Kidney (tissue), 14 donors: Measurements from ENCODE around the gene UGT1A4. TPM values are rescaled to one million over a fixed set of nuclear protein-coding genes. Genes with fewer than 3 reads are reported as not detected.

Experiments used
- DNase-seq, 5 donors: peaks; one replicate each; pipeline ENCODE4 v3.0.0-alpha.2; 2013 to 2020
- FAIRE-seq: peaks from 2 replicates; lab custom pipeline; 2012; peaks lifted over from hg19 to GRCh38; lab: Jason Lieb, UNC
- H3K27ac ChIP-seq, 2 donors: one replicate each; pipeline ENCODE4 v1.7.0; 2013; ENCODE audit warnings: low read depth in 2 of 2, low read length in 2 of 2, inconsistent platforms in 1 of 2
- H3K27me3 ChIP-seq: one replicate; pipeline ENCODE4 v1.7.1; 2013; ENCODE audit warnings: low read length, inconsistent platforms; ENCODE audit not compliant: control insufficient read depth, insufficient read depth
- H3K36me3 ChIP-seq, 3 donors: one replicate each; pipeline versions ENCODE4 v1.7.0 to v1.7.1; 2013; ENCODE audit warnings: low read length in 3 of 3, control low read depth in 1 of 3, inconsistent platforms in 1 of 3; ENCODE audit not compliant: insufficient read depth in 3 of 3, control insufficient read depth in 2 of 3
- H3K4me1 ChIP-seq, 3 donors: one replicate each; pipeline versions ENCODE4 v1.7.0 to v1.7.1; 2013; ENCODE audit warnings: low read length in 3 of 3, inconsistent platforms in 1 of 3, low read depth in 1 of 3; ENCODE audit not compliant: control insufficient read depth in 2 of 3, insufficient read depth in 2 of 3
- H3K4me3 ChIP-seq, 3 donors: one replicate each; pipeline versions ENCODE4 v1.7.0 to v1.8.1; 2013; ENCODE audit warnings: low read length in 3 of 3, control low read depth in 1 of 3, inconsistent platforms in 1 of 3
- H3K9ac ChIP-seq, 3 donors: one replicate each; pipeline versions ENCODE4 v1.7.0 to v1.7.1; 2013; ENCODE audit warnings: low read length in 3 of 3, control low read depth in 1 of 3, inconsistent platforms in 1 of 3
- H3K9me3 ChIP-seq, 3 donors: one replicate each; pipeline versions ENCODE4 v1.7.0 to v1.7.1; 2013; ENCODE audit warnings: low read length in 3 of 3, control low read depth in 1 of 3, inconsistent platforms in 1 of 3; ENCODE audit not compliant: control insufficient read depth in 2 of 3, insufficient read depth in 1 of 3
- intact Hi-C: fragments of 100-400 bp; cut with DNase I; formaldehyde crosslinking; loops from one replicate; pipeline ENCODE4 v1.11.1; 2022
- polyA plus RNA-seq: library from polyadenylated mRNA; stranded (reverse); fragments of 350-450 nt; fragmentation: Illumina TruSeq; extraction: RNeasy Lipid Tissue Mini Kit (QIAGEN cat#74804); gene quantifications from one replicate; pipeline ENCODE4 v1.2.3, GENCODE V29; 2014; ENCODE audit warnings: low read depth, low replicate concordance; ENCODE audit not compliant: insufficient read depth
- total RNA-seq: library from RNA; stranded (reverse); fragmentation: NEBNext Ultra II Directional; extraction: Animal tissue kit (Norgen Biotek cat#: 25700); gene quantifications from one replicate; pipeline ENCODE4 v1.2.1, GENCODE V29; 2021
- TF ChIP-seq, protein P1 (sequence below): IDR thresholded peaks from 3 replicates; pipeline ENCODE4 v1.5.1; 2012; ENCODE audit warnings: mild to moderate bottlenecking, moderate library complexity, borderline replicate concordance; ENCODE audit not compliant: insufficient read depth; ENCODE audit errors: extremely low read depth
- donor health status: control.
- donor health status: control.
- donor health status: control.
- donor health status: control.
- donor health status: control.
- donor health status: DM: yes; HTN: yes; CAD: no.
- donor health status: Normal renal cell carcinoma (clear cell type).

UGT1A4 gene
- total and polyA plus RNA-seq, 2 donors from 2014 or later: 0.84 to 1.1 TPM

DNA sequence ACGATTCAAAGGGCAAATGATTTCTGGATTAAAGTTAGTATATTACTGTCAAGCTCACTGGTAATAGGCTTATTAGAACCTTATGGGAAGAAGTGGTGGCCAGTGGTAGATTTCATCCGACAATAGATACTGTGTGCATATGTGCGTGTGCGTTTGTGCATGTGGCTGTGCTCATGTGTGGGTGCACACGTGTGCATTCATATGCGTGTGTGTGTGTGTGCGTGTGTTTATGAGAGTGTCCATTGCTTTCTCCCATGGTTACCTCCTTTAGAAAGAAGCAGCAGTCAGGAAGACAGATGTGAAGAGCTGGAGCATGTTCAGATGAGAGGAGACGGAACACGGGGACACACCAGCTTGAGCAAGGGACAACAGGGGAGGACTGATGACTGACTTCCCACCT is 50.7 kb downstream of the UGT1A4 start:
- intact Hi-C loops: no loop called here
- peaks cover 0 to 35% (median 16%) of the 10 kb centered on the region in 3 donors for H3K36me3 ChIP-seq
- H3K4me1 ChIP-seq: no peaks in the 10 kb centered on the region
- DNase-seq: no peak
- H3K9ac ChIP-seq: no peak overlapping the region
- FAIRE-seq: no peak
- no peak overlapping the region for H3K27ac ChIP-seq
- no peak overlapping the region for H3K4me3 ChIP-seq
- no peaks in the 10 kb centered on the region for H3K9me3 ChIP-seq
- TF ChIP-seq, protein P1, sequence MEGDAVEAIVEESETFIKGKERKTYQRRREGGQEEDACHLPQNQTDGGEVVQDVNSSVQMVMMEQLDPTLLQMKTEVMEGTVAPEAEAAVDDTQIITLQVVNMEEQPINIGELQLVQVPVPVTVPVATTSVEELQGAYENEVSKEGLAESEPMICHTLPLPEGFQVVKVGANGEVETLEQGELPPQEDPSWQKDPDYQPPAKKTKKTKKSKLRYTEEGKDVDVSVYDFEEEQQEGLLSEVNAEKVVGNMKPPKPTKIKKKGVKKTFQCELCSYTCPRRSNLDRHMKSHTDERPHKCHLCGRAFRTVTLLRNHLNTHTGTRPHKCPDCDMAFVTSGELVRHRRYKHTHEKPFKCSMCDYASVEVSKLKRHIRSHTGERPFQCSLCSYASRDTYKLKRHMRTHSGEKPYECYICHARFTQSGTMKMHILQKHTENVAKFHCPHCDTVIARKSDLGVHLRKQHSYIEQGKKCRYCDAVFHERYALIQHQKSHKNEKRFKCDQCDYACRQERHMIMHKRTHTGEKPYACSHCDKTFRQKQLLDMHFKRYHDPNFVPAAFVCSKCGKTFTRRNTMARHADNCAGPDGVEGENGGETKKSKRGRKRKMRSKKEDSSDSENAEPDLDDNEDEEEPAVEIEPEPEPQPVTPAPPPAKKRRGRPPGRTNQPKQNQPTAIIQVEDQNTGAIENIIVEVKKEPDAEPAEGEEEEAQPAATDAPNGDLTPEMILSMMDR: no peak
- no peaks in the 10 kb centered on the region for H3K27me3 ChIP-seq

- no peaks in the 10 kb centered on the region for H3K27me3 ChIP-seq
- FAIRE-seq (no peak), DNase-seq (no peak)
- H3K4me3 ChIP-seq: no peak overlapping the region
- intact Hi-C loops: no loop called here
- H3K9ac ChIP-seq: no peak overlapping the region
- H3K4me1 ChIP-seq: no peaks in the 10 kb centered on the region
- TF ChIP-seq, protein P1: no peak
- peaks cover 0 to 3% (median 0%) of the 10 kb centered on the region in 3 donors for H3K9me3 ChIP-seq
- peaks cover 0 to 35% (median 16%) of the 10 kb centered on the region in 3 donors for H3K36me3 ChIP-seq
- no peak overlapping the region for H3K27ac ChIP-seq
Measured at GRCh38 chr2:233772153-233772552, 53.6 kb downstream of the UGT1A4 start.

DNA sequence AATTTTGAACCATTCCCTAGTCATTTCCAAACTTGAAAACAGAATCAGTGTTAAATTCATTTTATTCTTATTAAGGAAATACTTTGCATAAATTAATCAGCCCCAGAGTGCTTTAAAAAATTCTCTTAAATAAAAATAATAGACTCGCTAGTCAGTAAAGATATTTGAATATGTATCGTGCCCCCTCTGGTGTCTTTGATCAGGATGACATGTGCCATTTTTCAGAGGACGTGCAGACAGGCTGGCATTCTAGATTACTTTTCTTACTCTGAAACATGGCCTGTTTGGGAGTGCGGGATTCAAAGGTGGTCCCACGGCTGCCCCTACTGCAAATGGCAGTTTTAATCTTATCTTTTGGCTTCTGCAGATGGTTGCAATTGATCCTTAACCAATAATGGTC is 54.0 kb downstream of the UGT1A4 start:
- no peak overlapping the region for H3K9ac ChIP-seq
- TF ChIP-seq, protein P1: no peak
- DNase-seq (no peak), FAIRE-seq (no peak)
- intact Hi-C loops: no loop called here
- peaks cover 0 to 3% (median 0%) of the 10 kb centered on the region in 3 donors for H3K9me3 ChIP-seq
- no peaks in the 10 kb centered on the region for H3K4me1 ChIP-seq
- H3K4me3 ChIP-seq: no peak overlapping the region
- no peaks in the 10 kb centered on the region for H3K27me3 ChIP-seq
- H3K36me3 ChIP-seq: peaks cover 0 to 33% (median 16%) of the 10 kb centered on the region in 3 donors
- H3K27ac ChIP-seq: no peak overlapping the region

- Histone ChIP-seq H3K4me3 (no peak overlapping the region), H3K36me3 (peaks cover 0 to 26% (median 13%) of the 10 kb centered on the region in 3 donors), H3K4me1 (no peaks in the 10 kb centered on the region), H3K9me3 (peaks cover 0 to 3% (median 0%) of the 10 kb centered on the region in 3 donors), H3K27ac (no peak overlapping the region), H3K9ac (no peak overlapping the region), H3K27me3 (no peaks in the 10 kb centered on the region)
- TF ChIP-seq, protein P1: no peak
- intact Hi-C loops: no loop called here
- DNase-seq: no peak
- FAIRE-seq: no peak
Measured at GRCh38 chr2:233773854-233774253, 55.3 kb downstream of the UGT1A4 start.
